HEK293 (cell line): ENCODE data around the gene DUSP22.

Experiments used
- CTCF ChIA-PET: fragments of 350-600 bp; formaldehyde crosslinking; extraction: SDS; loops from one replicate; lab custom pipeline; 2021; ENCODE audit warnings: antibody characterized with exemption; lab: Yijun Ruan, JAX
- POLR2A ChIA-PET: fragments of 300-600 bp; formaldehyde crosslinking; extraction: SDS; loops from one replicate; lab custom pipeline; 2020; ENCODE audit warnings: antibody characterized with exemption, inconsistent platforms; lab: Yijun Ruan, JAX
- H3K27ac ChIP-seq: fragments of 200-500 bp; sonication (Bioruptor generic); 2 replicates; pipeline ENCODE4 v1.5.1; 2014; ENCODE audit warnings: low read depth, low read length, control low read depth, inconsistent platforms; ENCODE audit errors: extremely low read depth
- H3K36me3 ChIP-seq, 2 experiments: fragments of 200-500 bp in 1 of 2; sonication (Bioruptor generic) in 1 of 2; 1 replicate in 1 of 2; 2 replicates in 1 of 2; pipeline ENCODE4 v1.5.1; 2014 to 2017; ENCODE audit warnings: inconsistent platforms in 2 of 2, low read length in 2 of 2; ENCODE audit not compliant: control insufficient read depth in 2 of 2, insufficient read depth in 1 of 2
- H3K4me1 ChIP-seq: fragments of 200-500 bp; sonication (Bioruptor generic); 2 replicates; pipeline ENCODE4 v1.5.1; 2014; ENCODE audit warnings: mild to moderate bottlenecking, low read length, inconsistent platforms; ENCODE audit not compliant: control insufficient read depth, insufficient read depth
- H3K4me3 ChIP-seq: 2 replicates; pipeline ENCODE4 v1.5.1; 2011; ENCODE audit warnings: low read depth, mild to moderate bottlenecking, control low read depth, low read length, moderate library complexity
- H3K9me3 ChIP-seq: fragments of 200-500 bp; sonication (Bioruptor generic); 2 replicates; pipeline ENCODE4 v1.5.1; 2014; ENCODE audit warnings: low read depth, low read length, inconsistent platforms; ENCODE audit not compliant: control insufficient read depth, insufficient read depth
- EGR2 ChIP-seq: fragments of 450-650 bp; formaldehyde crosslinking; IDR thresholded peaks from 2 replicates; pipeline ENCODE4 v1.5.1; 2016; ENCODE audit warnings: low read depth, missing biosample characterization, missing genetic modification characterization
- GLI2 ChIP-seq: fragments of 450-650 bp; formaldehyde crosslinking; IDR thresholded peaks from 2 replicates; pipeline ENCODE4; 2017; ENCODE audit warnings: missing biosample characterization, missing genetic modification characterization, low read depth, borderline replicate concordance
- IKZF3 ChIP-seq: fragments of 450-650 bp; IDR thresholded peaks from 2 replicates; pipeline ENCODE4 v1.5.0; 2018; ENCODE audit warnings: missing biosample characterization, mild to moderate bottlenecking, missing genetic modification characterization, moderate library complexity
- KLF8 ChIP-seq: fragments of 450-650 bp; formaldehyde crosslinking; IDR thresholded peaks from 2 replicates; pipeline ENCODE4 v1.5.1; 2016; ENCODE audit warnings: missing biosample characterization, missing genetic modification characterization
- MEIS1 ChIP-seq: sonication (generic); formaldehyde crosslinking; IDR thresholded peaks from 2 replicates; pipeline ENCODE4 v1.8.1; 2022; ENCODE audit warnings: missing genetic modification reagents, mild to moderate bottlenecking, borderline replicate concordance
- MYNN ChIP-seq: fragments of 450-650 bp; formaldehyde crosslinking; IDR thresholded peaks from 2 replicates; pipeline ENCODE4 v1.5.1; 2016; ENCODE audit warnings: missing biosample characterization, missing genetic modification characterization, borderline replicate concordance
- OVOL3 ChIP-seq: fragments of 450-650 bp; formaldehyde crosslinking; IDR thresholded peaks from 2 replicates; pipeline ENCODE4 v1.5.1; 2016; ENCODE audit warnings: missing biosample characterization, missing genetic modification characterization
- REPIN1 ChIP-seq: fragments of 450-650 bp; formaldehyde crosslinking; IDR thresholded peaks from 2 replicates; pipeline ENCODE4 v1.5.1; 2017; ENCODE audit warnings: missing biosample characterization, missing genetic modification characterization, low read depth
- SP2 ChIP-seq: fragments of 450-650 bp; formaldehyde crosslinking; IDR thresholded peaks from 2 replicates; pipeline ENCODE4 v1.5.1; 2016; ENCODE audit warnings: missing biosample characterization, missing genetic modification characterization
- TSHZ1 ChIP-seq: fragments of 450-650 bp; formaldehyde crosslinking; IDR thresholded peaks from 2 replicates; pipeline ENCODE4 v1.5.1; 2016; ENCODE audit warnings: missing biosample characterization, missing genetic modification characterization, borderline replicate concordance
- YY1 ChIP-seq: fragments of 450-650 bp; formaldehyde crosslinking; IDR thresholded peaks from 2 replicates; pipeline ENCODE4 v1.5.1; 2018; ENCODE audit warnings: missing biosample characterization, missing genetic modification characterization
- ZFP3 ChIP-seq: fragments of 450-650 bp; formaldehyde crosslinking; IDR thresholded peaks from 2 replicates; pipeline ENCODE4 v1.5.1; 2016; ENCODE audit warnings: low read depth, missing biosample characterization, missing genetic modification characterization
- ZNF133 ChIP-seq: fragments of 450-650 bp; formaldehyde crosslinking; IDR thresholded peaks from 2 replicates; pipeline ENCODE4 v1.5.1; 2016; ENCODE audit warnings: missing biosample characterization, missing genetic modification characterization
- ZNF211 ChIP-seq: fragments of 450-650 bp; formaldehyde crosslinking; IDR thresholded peaks from 2 replicates; pipeline ENCODE4 v1.5.1; 2016; ENCODE audit warnings: low read depth, missing biosample characterization, missing genetic modification characterization
- ZNF354C ChIP-seq: fragments of 450-650 bp; formaldehyde crosslinking; IDR thresholded peaks from 2 replicates; pipeline ENCODE4 v1.5.1; 2016; ENCODE audit warnings: missing biosample characterization, missing genetic modification characterization, low read depth, borderline replicate concordance
- ZNF391 ChIP-seq: fragments of 450-650 bp; formaldehyde crosslinking; IDR thresholded peaks from 2 replicates; pipeline ENCODE4 v1.5.1; 2016; ENCODE audit warnings: low read depth, missing biosample characterization, missing genetic modification characterization, borderline replicate concordance
- ZNF510 ChIP-seq: fragments of 450-650 bp; formaldehyde crosslinking; IDR thresholded peaks from 2 replicates; pipeline ENCODE4 v1.5.1; 2018; ENCODE audit warnings: mild to moderate bottlenecking, missing genetic modification characterization, missing biosample characterization; ENCODE audit not compliant: insufficient replicate concordance
- ZNF549 ChIP-seq: fragments of 450-650 bp; IDR thresholded peaks from 2 replicates; pipeline ENCODE4 v1.5.1; 2018; ENCODE audit warnings: missing biosample characterization, missing genetic modification characterization, mild to moderate bottlenecking, inconsistent platforms, moderate library complexity
- ZNF626 ChIP-seq: fragments of 450-650 bp; sonication (Bioruptor Pico); formaldehyde crosslinking; IDR thresholded peaks from 2 replicates; pipeline ENCODE4 v1.5.1; 2018; ENCODE audit warnings: missing biosample characterization, missing genetic modification characterization, inconsistent platforms
- ZNF639 ChIP-seq: fragments of 450-650 bp; formaldehyde crosslinking; IDR thresholded peaks from 2 replicates; pipeline ENCODE4 v1.5.1; 2016; ENCODE audit warnings: missing biosample characterization, missing genetic modification characterization
- ZNF677 ChIP-seq: fragments of 450-650 bp; IDR thresholded peaks from 2 replicates; pipeline ENCODE4 v1.5.0; 2018; ENCODE audit warnings: missing biosample characterization, mild to moderate bottlenecking, missing genetic modification characterization, moderate library complexity
- ZNF792 ChIP-seq: fragments of 450-650 bp; formaldehyde crosslinking; IDR thresholded peaks from 2 replicates; pipeline ENCODE4 v1.5.1; 2016; ENCODE audit warnings: missing biosample characterization, missing genetic modification characterization
- ZXDB ChIP-seq: fragments of 450-650 bp; formaldehyde crosslinking; IDR thresholded peaks from 2 replicates; pipeline ENCODE4 v1.5.1; 2016; ENCODE audit warnings: missing biosample characterization, missing genetic modification characterization
- TF ChIP-seq, protein P1 (sequence below): IDR thresholded peaks from 2 replicates; pipeline ENCODE4 v1.6.1; 2011; ENCODE audit warnings: mild to moderate bottlenecking, low read depth, low read length, borderline replicate concordance
- TF ChIP-seq, protein P2 (sequence below): fragments of 450-650 bp; formaldehyde crosslinking; IDR thresholded peaks from 2 replicates; pipeline ENCODE4; 2016; ENCODE audit warnings: missing biosample characterization, missing genetic modification characterization

The DUSP22 gene

DNA sequence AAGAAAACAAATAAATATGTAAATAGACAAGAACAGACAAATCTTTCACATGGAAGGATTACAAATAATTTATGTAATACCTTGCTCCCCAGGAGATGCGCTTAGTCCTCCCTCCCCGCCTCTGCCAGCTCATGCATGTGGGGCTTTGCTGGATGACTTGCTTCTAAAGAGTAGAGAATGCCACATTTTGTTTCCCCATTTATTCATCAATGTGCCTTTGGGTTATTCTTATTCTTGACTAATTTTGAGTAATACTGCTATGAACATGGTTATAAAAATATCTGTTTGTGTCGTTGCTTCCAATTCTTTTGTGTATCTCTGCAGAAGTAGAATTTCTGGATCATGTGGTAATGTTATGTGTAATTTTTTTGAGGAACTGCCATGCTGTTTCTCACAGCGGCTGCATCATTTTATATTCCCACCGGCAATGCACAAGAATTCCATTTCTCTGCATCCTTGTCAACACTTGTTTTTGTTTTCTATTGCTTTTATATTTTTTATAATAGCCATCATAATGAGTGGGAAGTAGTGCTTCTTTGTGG lies 23.8 kb upstream of the DUSP22 start:
- CTCF ChIA-PET = interaction anchor here (1.0 kb wide), 1 partner anchor 16 kb away, joined by 3 read pairs; no protein-coding TSS in a partner anchor
- POLR2A ChIA-PET = no interaction called here

GRCh38 chr6:273551-274058 lies 18.7 kb upstream of the DUSP22 start:
- H3K27ac ChIP-seq = no peak overlapping the region
- TF ChIP-seq ZNF677 (no peak), GLI2 (tag by site-specific recombination) (no peak), SP2 (no peak), REPIN1 (no peak), ZNF639 (tag by site-specific recombination) (no peak), MYNN (tag by site-specific recombination) (no peak), ZNF510 (no peak), EGR2 (tag by site-specific recombination) (no peak), ZNF549 (tag by site-specific recombination) (no peak)
- TF ChIP-seq, protein P1, sequence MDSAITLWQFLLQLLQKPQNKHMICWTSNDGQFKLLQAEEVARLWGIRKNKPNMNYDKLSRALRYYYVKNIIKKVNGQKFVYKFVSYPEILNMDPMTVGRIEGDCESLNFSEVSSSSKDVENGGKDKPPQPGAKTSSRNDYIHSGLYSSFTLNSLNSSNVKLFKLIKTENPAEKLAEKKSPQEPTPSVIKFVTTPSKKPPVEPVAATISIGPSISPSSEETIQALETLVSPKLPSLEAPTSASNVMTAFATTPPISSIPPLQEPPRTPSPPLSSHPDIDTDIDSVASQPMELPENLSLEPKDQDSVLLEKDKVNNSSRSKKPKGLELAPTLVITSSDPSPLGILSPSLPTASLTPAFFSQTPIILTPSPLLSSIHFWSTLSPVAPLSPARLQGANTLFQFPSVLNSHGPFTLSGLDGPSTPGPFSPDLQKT = no peak
- H3K4me3 ChIP-seq = no peak overlapping the region
- H3K36me3 ChIP-seq = no peaks in the 10 kb centered on the region
- ChIA-PET CTCF (interaction anchor here (0.6 kb wide), 1 partner anchor 1863 kb away, joined by 3 read pairs; no protein-coding TSS in a partner anchor), POLR2A (no interaction called here)
- no peaks in the 10 kb centered on the region for H3K4me1 ChIP-seq
- H3K9me3 ChIP-seq = no peaks in the 10 kb centered on the region

More for the DNA sequence above, 23.8 kb upstream of the DUSP22 start:
- TF ChIP-seq, protein P2, sequence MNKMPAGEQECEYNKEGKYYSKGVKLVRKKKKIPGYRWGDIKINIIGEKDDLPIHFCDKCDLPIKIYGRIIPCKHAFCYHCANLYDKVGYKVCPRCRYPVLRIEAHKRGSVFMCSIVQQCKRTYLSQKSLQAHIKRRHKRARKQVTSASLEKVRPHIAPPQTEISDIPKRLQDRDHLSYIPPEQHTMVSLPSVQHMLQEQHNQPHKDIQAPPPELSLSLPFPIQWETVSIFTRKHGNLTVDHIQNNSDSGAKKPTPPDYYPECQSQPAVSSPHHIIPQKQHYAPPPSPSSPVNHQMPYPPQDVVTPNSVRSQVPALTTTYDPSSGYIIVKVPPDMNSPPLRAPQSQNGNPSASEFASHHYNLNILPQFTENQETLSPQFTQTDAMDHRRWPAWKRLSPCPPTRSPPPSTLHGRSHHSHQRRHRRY (tag by site-specific recombination) = no peak
- TF ChIP-seq MEIS1 (CRISPR knock-in tag) = no peak
- no peak for TF ChIP-seq ZFP3 (tag by site-specific recombination)
- TF ChIP-seq ZNF792 (tag by site-specific recombination) = no peak
- TF ChIP-seq IKZF3 (tag by site-specific recombination) = no peak
- no peak for TF ChIP-seq ZXDB (tag by site-specific recombination)
- Histone ChIP-seq H3K36me3 (no peaks in the 10 kb centered on the region), H3K4me3 (no peak overlapping the region), H3K9me3 (no peaks in the 10 kb centered on the region), H3K4me1 (no peaks in the 10 kb centered on the region), H3K27ac (no peak overlapping the region)

GRCh38 chr6:277746-278145 lies 14.5 kb upstream of the DUSP22 start:
- no peaks in the 10 kb centered on the region for H3K4me1 ChIP-seq
- POLR2A ChIA-PET = no interaction called here
- no peaks in the 10 kb centered on the region for H3K9me3 ChIP-seq
- CTCF ChIA-PET = interaction anchor here (0.7 kb wide), 1 partner anchor 529 kb away, joined by 4 read pairs; no protein-coding TSS in a partner anchor
- H3K36me3 ChIP-seq = no peaks in the 10 kb centered on the region
- H3K27ac ChIP-seq = no peak overlapping the region
- H3K4me3 ChIP-seq = no peak overlapping the region
- TF ChIP-seq ZNF133 (tag by site-specific recombination) (no peak), ZNF549 (tag by site-specific recombination) (no peak), TSHZ1 (no peak), KLF8 (no peak), ZNF626 (tag by site-specific recombination) (no peak), ZNF354C (tag by site-specific recombination) (no peak), ZNF211 (tag by site-specific recombination) (no peak), ZNF391 (tag by site-specific recombination) (no peak), OVOL3 (tag by site-specific recombination) (no peak), YY1 (no peak)
